GM19351 (cell line): ENCODE data around the gene AHDC1.
"Not testable (repeated sequence)": the region's sequence is repeated elsewhere in the genome, so short reads cannot be mapped to it uniquely, and the experiment has no call there.

ENCODE experiments used
- ATAC-seq: cut with Tn5 transposase; IDR thresholded peaks from one replicate; pipeline ENCODE4 v1.9.1; 2021; ENCODE audit warnings: mild to moderate bottlenecking, moderate library complexity; ENCODE audit not compliant: unreplicated experiment

The AHDC1 gene, protein sequence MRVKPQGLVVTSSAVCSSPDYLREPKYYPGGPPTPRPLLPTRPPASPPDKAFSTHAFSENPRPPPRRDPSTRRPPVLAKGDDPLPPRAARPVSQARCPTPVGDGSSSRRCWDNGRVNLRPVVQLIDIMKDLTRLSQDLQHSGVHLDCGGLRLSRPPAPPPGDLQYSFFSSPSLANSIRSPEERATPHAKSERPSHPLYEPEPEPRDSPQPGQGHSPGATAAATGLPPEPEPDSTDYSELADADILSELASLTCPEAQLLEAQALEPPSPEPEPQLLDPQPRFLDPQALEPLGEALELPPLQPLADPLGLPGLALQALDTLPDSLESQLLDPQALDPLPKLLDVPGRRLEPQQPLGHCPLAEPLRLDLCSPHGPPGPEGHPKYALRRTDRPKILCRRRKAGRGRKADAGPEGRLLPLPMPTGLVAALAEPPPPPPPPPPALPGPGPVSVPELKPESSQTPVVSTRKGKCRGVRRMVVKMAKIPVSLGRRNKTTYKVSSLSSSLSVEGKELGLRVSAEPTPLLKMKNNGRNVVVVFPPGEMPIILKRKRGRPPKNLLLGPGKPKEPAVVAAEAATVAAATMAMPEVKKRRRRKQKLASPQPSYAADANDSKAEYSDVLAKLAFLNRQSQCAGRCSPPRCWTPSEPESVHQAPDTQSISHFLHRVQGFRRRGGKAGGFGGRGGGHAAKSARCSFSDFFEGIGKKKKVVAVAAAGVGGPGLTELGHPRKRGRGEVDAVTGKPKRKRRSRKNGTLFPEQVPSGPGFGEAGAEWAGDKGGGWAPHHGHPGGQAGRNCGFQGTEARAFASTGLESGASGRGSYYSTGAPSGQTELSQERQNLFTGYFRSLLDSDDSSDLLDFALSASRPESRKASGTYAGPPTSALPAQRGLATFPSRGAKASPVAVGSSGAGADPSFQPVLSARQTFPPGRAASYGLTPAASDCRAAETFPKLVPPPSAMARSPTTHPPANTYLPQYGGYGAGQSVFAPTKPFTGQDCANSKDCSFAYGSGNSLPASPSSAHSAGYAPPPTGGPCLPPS (N-terminal part only)

DNA sequence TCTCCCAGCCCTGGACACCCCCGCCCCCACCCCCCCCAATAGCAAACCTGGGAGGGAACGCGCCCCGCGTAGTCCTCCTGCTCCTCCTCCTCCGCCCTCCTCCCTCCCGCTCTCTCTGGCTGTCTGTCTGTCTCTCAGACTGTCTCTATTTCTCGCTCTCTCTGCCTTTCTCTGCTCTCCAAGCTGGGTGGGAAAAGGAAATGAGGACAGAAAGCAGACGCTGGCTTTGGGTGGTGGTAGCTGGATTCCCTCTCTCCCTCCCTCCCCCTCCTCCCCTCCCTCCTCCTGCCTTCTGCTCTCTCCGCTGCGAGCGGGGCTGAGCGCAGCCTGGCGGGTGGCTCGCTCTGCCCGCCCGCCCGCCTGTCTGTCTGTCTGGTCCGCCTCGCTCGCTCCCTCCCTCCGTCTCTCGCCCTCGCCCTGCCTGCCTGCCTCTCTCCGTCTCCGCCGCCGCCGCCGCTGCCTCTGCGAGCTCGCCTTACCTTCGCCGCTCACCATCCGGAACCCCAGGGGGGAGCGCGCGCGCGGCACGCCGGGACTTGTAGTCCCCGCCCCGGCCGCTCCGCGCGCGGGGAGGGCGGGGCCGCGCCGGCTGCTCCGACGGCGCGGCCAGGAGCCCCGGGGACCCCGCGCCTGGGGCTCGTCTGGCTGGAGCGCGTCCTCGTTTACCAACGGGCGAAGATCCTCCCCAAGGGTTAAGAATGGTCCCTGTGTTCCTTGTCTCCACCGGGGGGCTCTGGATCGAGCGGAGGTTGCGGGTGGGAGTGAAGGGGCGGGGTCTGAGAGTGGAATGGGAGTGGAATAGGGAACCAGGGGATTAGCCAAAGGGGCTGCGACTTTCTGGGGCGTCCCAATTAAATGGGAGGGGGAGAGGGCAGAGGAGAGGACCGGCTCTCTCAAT, at the start of gene AHDC1:
Gene AHDC1, minus strand, starts transcription at position 464 of the 898 bp plus-strand sequence. CDS start 52,029 bp downstream, outside the sequence.
- peak; percentile 54 for ATAC-seq

DNA sequence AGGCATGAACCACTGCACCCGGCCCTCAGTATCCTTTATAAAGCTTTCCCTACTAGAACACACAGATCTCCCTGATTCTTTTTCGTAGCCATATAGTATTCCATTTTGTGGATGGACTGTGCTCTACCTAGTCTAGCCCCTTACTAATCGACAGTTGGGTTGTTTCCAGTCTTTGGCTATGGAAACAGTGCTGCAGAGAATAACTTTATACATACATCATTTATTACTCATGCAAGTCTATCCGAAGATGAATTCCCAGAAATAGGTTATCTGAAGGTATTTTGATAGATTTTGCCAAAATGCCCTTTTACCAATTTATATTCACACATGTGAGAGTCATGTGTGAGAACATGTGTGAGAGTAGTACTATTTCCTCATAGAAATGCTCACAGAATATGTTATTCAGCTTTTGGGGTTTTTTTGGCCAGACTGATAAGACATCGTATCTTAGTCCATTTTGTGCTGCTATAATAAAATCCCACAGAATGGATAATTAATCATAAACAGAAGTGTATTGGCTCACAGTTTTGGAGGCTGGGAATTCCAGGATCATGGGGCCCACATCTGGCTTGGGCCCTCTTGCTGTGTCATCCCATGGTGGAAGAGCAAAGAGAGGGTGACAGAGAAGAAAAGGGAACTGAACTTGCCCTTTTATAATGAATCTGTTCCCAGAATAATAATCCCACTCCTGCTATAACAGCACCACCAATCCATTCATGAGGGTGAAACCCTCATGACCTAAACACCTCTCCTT, 48.3 kb upstream of the AHDC1 start:
- ATAC-seq: no peak

GRCh38 chr1:27650539-27651175, 46.7 kb upstream of the AHDC1 start:
- ATAC-seq: no peak

DNA sequence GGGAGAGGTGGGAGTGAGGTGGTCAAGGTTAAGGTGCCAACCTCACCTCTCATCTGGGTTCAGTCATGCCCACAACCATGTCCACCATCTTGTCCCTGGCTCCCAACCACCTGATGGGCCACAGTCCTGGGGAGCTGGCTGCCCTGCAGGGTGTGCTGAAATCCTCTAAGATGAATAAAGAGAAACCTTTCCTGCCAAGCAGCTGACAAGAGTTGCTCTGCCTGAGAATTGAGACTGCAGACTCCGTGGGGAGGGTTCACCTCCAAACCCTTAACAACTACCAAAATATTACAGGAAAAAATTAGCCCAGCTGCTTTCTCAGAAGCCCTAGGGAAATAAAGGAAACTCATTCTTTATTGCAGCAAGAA, 46.2 kb upstream of the AHDC1 start:
- no peak for ATAC-seq

DNA sequence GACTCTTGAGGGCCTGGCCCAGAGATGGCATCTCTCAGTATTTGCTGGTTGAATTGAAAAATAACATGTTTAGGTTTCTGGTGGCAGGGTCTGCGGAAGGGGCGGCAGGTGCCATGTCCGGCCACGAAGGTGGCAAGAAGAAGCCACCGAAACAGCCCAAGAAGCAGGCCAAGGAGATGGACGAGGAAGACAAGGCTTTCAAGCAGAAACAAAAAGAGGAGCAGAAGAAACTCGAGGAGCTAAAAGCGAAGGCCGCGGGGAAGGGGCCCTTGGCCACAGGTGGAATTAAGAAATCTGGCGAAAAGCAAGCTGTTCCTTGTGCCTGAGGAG, 45.3 kb upstream of the AHDC1 start:
- no peak for ATAC-seq

GRCh38 chr1:27648602-27649305, 44.8 kb upstream of the AHDC1 start:
- no peak for ATAC-seq

DNA sequence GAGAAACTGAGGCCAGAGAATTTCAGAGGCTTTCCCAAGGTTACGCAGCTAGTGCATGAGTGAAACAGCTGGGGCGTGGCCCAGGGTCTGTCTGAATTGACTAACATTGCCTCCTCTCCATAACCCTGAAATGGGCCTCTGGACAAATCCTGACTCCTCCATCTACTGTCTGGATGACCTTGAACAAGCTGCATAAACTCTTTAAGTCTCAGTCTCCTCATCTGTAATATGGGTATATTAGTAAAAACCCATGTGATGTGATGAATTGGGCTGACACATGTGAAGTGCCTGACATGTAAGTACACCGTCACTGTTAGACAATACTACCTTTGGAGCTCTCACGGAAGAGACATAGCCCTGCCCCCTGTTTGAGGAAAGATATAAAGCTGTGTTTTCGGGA, 43.4 kb upstream of the AHDC1 start:
- no peak for ATAC-seq

DNA sequence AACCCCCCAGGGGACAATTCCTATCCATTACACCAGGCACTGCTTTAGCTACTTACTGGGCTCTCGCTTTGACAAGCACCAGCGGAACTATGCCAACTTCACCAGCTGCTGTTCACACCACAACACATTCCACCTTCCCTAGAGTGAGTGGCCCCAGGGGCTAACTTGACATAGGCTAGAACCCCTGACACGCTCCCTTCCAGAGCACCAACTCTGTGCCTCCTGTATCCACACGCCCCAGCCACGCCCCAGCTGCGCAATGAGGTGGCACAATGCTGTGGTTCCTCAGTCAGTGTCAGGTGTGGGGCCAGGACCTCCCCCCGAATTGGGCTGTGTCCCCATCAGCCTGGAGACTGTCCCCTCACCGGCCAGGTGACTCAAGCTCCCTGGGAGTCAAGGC, 42.7 kb upstream of the AHDC1 start:
- ATAC-seq: no peak

GRCh38 chr1:27645071-27645415, 41.1 kb upstream of the AHDC1 start:
- no peak for ATAC-seq

- ATAC-seq: no peak
Observed at GRCh38 chr1:27644369-27645070, 40.6 kb upstream of the AHDC1 start.

- peak; percentile 51 for ATAC-seq
Observed at GRCh38 chr1:27643600-27644368, 39.8 kb upstream of the AHDC1 start.

GRCh38 chr1:27640514-27640913, 36.6 kb upstream of the AHDC1 start:
- not testable (repeated sequence) for ATAC-seq

DNA sequence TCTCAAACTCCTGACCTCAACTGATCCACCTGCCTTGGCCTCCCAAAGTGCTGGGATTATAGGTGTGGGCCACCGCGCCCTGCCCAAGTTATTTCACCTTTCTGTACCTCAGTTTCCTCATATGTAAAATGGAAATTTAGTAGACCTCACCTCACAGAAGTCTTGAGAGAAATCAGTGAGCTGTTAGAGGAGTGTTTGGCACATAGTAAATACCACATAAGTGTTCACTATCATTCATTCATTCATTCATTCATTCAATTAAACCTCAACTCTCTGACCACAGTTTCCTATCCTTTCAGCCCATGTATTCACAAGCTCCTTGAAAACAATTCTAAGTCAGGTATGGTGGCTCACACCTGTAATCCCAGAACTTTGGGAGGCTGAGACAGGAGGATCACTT, 34.9 kb upstream of the AHDC1 start:
- ATAC-seq: no peak

DNA sequence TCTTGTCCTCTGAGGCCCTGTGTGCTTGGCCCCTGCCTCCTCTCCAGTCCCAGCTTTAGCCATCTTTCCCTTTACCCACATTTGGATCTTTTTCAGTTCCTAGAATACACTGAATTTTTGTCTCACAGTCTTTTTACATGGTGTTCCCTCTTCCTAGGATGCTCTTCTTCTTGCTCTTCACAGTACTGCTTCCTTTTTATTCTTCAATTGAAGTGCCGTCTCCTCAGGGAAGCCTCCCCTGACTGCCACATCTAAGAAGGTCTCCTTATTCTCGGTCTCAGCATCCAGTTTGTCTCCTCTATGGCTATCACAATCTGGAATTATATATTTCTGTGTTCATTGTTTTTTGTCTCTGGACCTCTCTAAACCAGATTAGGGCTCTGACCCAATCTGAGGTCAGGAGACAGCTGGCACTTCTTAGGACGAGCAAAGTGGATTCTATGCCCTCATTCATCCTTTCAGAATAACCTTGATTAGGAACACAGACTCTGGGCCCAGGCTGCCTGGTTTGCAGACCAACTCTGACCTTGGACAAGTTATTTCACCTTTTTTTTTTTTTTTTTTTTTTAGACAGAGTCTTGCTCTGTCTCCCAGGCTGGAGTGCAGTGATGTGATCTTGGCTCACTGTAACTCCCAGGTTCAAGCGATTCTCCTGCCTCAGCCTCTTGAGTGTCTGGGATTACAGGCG, 34.2 kb upstream of the AHDC1 start:
- ATAC-seq: no peak

DNA sequence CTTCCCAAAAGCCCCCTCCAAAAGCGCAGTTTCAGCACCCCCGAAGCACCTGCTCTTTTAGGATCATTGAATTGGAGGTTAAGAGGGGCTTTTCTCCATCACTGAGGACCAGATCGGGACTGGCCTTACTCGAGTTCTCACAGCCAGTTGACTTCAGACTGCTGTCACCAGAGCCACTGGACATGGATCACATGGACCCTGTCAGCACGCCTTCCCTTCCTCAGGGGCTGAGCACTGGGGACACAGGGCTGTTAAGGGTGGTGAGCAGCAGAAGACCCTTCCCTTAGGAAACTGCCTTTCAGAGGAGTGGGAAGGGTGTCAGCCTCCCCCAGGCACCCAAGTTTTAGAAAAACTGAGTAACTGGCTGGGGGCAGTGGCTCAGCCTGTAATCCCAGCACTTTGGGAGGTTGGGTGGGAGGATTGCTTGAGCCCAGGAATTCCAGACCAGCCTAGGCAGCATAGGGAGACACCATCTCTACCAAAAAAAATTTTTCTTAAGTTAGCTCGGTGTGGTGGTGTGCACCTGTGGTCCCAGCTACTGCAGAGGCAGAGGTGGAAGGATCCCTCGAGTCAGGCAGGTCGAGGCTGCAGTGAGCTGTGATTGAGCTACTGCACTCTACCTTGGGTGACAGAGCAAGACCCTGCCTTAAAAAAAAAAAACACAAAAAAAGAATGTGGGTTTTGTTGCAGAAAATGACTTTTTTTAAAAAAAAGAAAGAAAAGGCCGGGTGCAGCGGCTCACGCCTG, 31.6 kb upstream of the AHDC1 start:
- no peak for ATAC-seq

DNA sequence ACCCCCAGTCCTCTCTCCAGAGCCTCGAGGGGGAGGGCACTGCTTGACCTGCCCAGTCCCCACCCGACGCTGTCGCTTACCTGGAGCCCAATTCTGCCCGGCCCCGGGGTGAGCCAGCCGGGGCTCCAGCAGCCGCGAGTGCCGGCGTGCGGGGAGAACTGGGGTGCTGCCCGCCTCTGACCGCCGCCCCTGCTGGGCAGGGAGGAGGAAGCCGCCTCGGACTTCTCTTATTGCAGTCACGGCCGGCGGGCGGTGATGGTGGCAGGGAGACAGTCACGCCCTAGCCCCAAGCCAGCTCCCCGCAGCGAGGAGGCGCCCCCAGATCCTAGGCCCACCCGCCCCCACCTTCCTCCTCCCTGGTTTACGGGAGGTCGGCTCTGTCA, 31.0 kb upstream of the AHDC1 start, which contains the start of gene FGR:
Gene FGR, minus strand, starts transcription at position 201 of the 383 bp plus-strand sequence. CDS start 11,269 bp downstream, outside the sequence.
- no peak for ATAC-seq
